Duodenal mucosa (tissue), 2 donors: Measurements from ENCODE around the gene TNNI3K.

ENCODE experiments used
- H3K27ac ChIP-seq: one replicate; pipeline ENCODE4 v1.7.0; 2013; ENCODE audit warnings: low read depth, low read length
- H3K27me3 ChIP-seq, 2 donors: one replicate each; pipeline ENCODE4 v1.7.0; 2013; ENCODE audit warnings: low read length in 2 of 2, control low read depth in 1 of 2; ENCODE audit not compliant: insufficient read depth in 2 of 2, control insufficient read depth in 1 of 2
- H3K36me3 ChIP-seq, 2 donors: one replicate each; pipeline ENCODE4 v1.7.0; 2013; ENCODE audit warnings: low read length in 2 of 2, control low read depth in 1 of 2; ENCODE audit not compliant: insufficient read depth in 2 of 2, control insufficient read depth in 1 of 2
- H3K4me1 ChIP-seq, 2 donors: one replicate each; pipeline ENCODE4 v1.7.0; 2013; ENCODE audit warnings: low read length in 2 of 2, control low read depth in 1 of 2; ENCODE audit not compliant: insufficient read depth in 2 of 2, control insufficient read depth in 1 of 2
- H3K4me3 ChIP-seq, 2 donors: one replicate each; pipeline ENCODE4 v1.7.0; 2013; ENCODE audit warnings: low read length in 2 of 2, low read depth in 1 of 2
- H3K9ac ChIP-seq, 2 donors: one replicate each; pipeline ENCODE4 v1.7.0; 2013; ENCODE audit warnings: low read length in 2 of 2, low read depth in 1 of 2
- H3K9me3 ChIP-seq, 2 donors: one replicate each; pipeline ENCODE4 v1.7.0; 2013; ENCODE audit warnings: low read length in 2 of 2, control low read depth in 1 of 2; ENCODE audit not compliant: control insufficient read depth in 1 of 2

TNNI3K gene

DNA sequence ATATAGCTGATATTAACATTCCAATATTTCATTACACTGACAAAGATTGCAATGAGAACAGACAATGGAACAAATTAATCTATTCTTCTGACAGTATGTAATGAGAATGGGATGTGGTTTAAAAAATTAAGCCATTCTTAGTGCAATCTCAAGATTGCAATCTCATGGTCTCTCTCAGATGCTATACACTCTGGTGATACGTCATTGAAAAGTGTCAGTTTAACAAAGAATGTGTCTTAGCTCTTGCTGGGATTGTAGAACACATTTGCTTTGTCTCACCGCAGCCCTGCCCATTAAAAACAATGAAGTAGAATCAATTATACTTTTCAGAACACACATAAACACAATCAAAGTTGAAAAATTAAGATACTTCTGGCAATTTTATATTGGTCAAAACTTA is 222.1 kb downstream of the TNNI3K start:
- Histone ChIP-seq H3K9ac (no peak overlapping the region), H3K27ac (no peak overlapping the region), H3K4me3 (no peak overlapping the region), H3K9me3 (no peaks in the 10 kb centered on the region), H3K36me3 (no peaks in the 10 kb centered on the region), H3K27me3 (no peaks in the 10 kb centered on the region), H3K4me1 (no peaks in the 10 kb centered on the region)

DNA sequence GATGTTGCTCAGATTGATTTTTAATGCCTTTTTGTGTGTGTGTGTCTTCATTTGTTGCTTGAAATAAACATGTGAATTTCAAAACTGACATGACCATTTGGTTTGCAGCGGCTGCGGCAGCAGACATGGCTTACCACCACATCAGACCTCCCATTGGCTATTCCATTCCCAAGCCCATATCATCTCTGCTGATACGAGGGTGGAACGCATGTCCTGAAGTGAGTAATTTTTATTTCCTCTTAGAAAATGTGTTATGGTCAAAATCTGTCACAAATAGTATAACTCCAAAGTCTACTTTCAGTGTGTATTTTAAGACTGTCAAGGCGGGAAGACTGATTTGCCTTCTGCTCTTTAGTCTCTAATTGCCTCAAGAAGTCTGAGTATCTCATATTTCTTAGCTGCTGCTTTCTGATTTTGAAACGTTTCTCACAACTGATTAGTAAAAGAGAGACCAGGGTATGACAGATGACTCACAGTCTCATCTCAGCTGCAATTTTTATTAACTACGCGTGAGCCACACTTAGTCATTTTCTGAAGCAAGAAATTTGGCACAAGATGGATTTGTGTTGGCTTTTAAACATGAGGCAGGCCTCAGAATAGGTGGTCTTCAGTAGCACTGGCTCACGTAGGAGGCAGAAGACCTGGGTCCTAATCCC is 228.3 kb downstream of the TNNI3K start:
- Histone ChIP-seq H3K4me3 (no peak overlapping the region), H3K36me3 (no peaks in the 10 kb centered on the region), H3K27ac (no peak overlapping the region), H3K9ac (no peak overlapping the region), H3K27me3 (no peaks in the 10 kb centered on the region), H3K9me3 (no peaks in the 10 kb centered on the region), H3K4me1 (no peaks in the 10 kb centered on the region)

DNA sequence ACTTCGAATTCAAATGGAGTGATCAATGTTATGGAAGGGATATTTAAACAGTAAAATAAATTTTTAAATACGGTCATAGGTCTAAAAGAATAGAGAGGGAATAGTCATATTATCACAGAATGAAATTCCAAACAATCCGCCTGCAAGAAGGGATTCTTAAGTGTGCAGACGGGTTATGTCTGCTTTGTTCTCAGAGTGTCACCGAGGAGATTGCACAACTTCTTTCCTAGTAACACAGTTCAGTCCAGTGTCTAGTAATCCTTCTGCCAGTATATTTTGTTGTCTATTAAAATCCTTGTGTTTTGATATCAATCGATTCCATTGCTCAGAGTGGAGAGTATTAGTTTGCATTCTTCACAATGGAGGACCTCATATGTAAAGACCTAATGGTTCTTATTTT is 228.8 kb downstream of the TNNI3K start:
- H3K9ac ChIP-seq = no peak overlapping the region
- H3K4me3 ChIP-seq = no peak overlapping the region
- no peaks in the 10 kb centered on the region for H3K9me3 ChIP-seq
- no peaks in the 10 kb centered on the region for H3K27me3 ChIP-seq
- H3K27ac ChIP-seq = no peak overlapping the region
- H3K4me1 ChIP-seq = no peaks in the 10 kb centered on the region
- no peaks in the 10 kb centered on the region for H3K36me3 ChIP-seq

DNA sequence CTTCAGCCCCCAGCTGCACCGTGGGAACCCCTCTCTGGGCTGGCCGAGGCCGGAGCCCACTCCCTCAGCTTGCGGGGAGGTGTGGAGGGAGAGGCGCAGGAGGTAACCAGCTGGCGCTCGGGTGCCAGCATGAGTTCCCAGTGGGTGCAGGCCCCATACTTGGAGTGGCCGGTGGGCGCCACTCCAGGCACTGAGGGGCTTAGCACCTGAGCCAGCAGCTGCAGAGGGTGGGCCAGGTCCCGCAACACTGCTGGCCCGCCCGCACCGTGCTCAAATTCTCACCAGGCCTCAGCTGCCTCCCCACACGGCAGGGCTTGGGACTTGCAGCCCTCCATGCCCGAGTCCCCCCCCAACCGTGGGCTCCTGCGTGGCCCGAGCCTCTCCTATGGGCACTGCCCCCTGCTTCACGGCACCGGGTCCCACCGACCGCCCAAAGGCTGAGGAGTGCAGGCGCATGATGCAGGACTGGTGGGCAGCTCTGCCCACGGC is 230.1 kb downstream of the TNNI3K start:
- no peaks in the 10 kb centered on the region for H3K27me3 ChIP-seq
- no peaks in the 10 kb centered on the region for H3K36me3 ChIP-seq
- no peak overlapping the region for H3K9ac ChIP-seq
- no peaks in the 10 kb centered on the region for H3K4me1 ChIP-seq
- H3K4me3 ChIP-seq = no peak overlapping the region
- no peak overlapping the region for H3K27ac ChIP-seq
- H3K9me3 ChIP-seq = no peaks in the 10 kb centered on the region

DNA sequence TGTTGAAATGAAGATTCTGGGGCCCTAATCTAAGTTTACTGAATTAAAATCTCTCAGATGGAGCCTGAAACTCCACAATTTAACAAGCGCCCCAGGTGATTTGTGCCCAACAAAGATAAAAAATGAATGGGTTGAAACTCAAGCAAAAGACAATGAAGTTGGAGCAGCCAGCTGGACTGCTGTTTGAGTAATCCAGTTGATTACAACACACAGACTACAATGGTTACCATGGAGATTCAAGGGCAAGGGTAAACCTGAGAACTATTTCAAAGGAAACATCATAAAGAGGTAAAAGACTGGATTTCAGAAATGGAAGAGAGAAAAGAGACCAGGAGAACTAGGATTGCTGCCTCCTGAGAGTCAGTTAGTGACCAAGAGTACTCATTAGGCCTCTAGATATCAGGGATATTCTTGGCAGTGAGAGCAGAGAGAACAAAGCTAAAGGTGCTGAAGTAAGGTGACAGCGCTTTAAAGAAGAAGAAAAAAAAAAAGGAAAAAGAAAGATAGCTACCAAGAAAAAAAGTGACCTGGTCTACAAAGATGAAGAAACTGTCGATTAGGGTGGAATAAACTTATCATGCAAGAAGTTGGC is 232.7 kb downstream of the TNNI3K start:
- H3K27ac ChIP-seq = no peak overlapping the region
- H3K27me3 ChIP-seq = no peaks in the 10 kb centered on the region

DNA sequence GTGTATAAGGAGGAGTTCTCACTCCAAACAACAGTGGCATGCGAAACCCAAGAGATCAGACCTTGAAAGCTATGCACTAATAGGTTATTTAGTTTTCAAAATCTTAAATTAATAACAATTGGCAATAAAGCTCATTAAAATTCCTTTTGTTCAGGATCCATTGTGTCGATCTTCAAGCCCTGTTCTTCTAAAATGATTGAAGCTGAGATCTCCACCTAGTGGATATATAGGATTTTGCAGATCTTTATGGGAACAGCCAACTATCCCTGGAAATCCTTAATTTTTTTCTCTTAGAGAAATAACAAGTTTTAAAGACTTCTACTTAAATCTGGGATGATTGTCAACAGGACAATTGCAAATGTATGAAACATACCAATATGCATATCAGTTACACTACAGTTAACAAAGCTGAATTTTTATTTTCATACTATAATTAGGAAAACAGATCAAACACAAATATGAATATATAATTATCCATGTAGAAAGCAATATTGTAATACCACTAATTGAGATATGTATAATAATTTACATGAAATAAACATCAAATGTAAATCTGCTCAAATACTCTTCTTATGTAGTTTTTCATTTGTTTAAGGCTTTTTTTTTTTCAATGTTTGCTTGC is 233.9 kb downstream of the TNNI3K start:
- Histone ChIP-seq H3K27me3 (no peaks in the 10 kb centered on the region), H3K27ac (no peak overlapping the region), H3K4me3 (no peak overlapping the region), H3K36me3 (no peaks in the 10 kb centered on the region), H3K4me1 (no peaks in the 10 kb centered on the region), H3K9me3 (no peaks in the 10 kb centered on the region), H3K9ac (no peak overlapping the region)

More for the DNA sequence above, 232.7 kb downstream of the TNNI3K start:
- Histone ChIP-seq H3K9ac (no peak overlapping the region), H3K4me3 (no peak overlapping the region), H3K4me1 (no peaks in the 10 kb centered on the region), H3K36me3 (no peaks in the 10 kb centered on the region), H3K9me3 (no peaks in the 10 kb centered on the region)

DNA sequence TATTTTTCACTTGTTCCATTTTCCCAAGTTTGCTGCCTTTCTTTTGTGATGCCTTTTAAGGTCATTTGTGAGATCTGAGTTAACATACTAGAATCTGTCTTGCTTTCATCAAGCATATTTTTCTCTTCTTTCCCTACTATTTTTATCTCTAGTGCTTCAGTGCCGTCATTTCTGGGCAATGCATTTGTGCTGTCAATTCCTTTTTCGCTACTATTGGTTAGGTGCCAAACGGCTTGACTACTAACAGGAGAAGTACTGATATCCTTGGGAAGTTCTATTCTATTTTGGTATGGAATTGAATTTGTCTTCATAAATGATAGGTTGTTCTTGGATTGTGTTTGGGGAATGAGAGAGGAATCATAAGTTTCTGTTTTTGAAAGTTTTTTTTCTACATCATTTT is 235.1 kb downstream of the TNNI3K start:
- Histone ChIP-seq H3K4me1 (no peaks in the 10 kb centered on the region), H3K4me3 (no peak overlapping the region), H3K9ac (no peak overlapping the region), H3K9me3 (no peaks in the 10 kb centered on the region), H3K27me3 (no peaks in the 10 kb centered on the region), H3K36me3 (no peaks in the 10 kb centered on the region), H3K27ac (no peak overlapping the region)

DNA sequence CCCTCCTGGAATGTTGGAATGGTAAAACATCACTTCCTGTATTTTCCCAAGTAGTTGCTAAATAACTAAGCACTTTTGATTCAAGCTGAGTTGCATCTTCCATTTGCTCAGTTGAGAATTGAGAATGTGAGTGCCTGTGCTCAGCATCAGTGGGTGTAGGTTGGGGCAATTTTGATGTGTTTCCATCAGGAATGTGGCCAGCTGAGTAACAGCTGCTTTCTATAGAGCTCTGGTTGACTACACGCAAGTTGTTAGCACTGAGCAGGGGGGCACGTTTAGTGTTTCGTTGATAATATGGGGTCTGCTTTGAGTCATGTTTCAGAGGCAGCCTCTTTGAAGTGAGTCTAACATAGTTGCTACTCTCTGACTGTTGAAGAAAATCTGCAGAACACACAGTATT is 235.7 kb downstream of the TNNI3K start:
- H3K9ac ChIP-seq = no peak overlapping the region
- H3K9me3 ChIP-seq = no peaks in the 10 kb centered on the region
- no peaks in the 10 kb centered on the region for H3K36me3 ChIP-seq
- no peak overlapping the region for H3K27ac ChIP-seq
- H3K4me1 ChIP-seq = no peaks in the 10 kb centered on the region
- H3K27me3 ChIP-seq = no peaks in the 10 kb centered on the region
- no peak overlapping the region for H3K4me3 ChIP-seq

DNA sequence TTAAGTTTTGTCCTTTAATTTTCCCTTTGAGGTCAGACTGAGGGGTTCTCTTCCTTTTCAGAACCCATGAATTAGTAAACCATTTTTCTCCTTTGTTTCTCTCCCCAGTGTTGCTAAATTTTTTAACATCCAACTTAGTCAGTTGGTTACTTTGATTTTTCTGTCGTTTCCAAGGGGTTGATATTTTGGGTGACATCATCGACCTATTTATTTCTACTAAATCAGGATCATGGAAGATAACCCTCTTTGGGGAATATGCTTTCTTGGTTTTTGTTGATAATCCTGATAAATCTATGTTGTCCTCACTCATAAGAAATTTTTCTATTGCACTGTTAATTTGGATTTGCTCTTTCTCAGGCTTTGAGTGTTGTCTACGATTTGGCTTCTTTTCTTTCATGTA is 236.3 kb downstream of the TNNI3K start:
- Histone ChIP-seq H3K9ac (no peak overlapping the region), H3K27me3 (no peaks in the 10 kb centered on the region), H3K9me3 (no peaks in the 10 kb centered on the region), H3K27ac (no peak overlapping the region), H3K4me3 (no peak overlapping the region), H3K4me1 (no peaks in the 10 kb centered on the region), H3K36me3 (no peaks in the 10 kb centered on the region)

DNA sequence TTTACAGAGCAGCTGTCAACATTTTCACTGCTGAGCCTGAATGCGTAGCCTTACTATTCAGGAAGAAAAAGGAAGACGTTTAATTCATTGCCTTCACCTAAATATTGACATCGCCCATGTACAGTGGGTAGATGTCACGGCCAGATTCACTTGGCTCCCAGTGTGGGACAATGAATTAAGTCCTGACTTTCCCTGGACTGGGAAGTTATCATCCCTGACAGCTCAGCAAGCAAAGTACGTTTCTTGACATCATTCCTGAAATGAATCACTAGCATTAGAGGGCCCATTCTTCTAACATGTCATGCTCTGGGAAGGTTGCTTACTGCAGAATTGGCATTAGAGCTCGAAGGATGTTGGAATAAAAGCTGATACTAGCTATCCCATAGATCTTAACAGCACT is 239.4 kb downstream of the TNNI3K start:
- no peaks in the 10 kb centered on the region for H3K27me3 ChIP-seq
- H3K4me1 ChIP-seq = no peaks in the 10 kb centered on the region
- no peaks in the 10 kb centered on the region for H3K9me3 ChIP-seq
- H3K27ac ChIP-seq = no peak overlapping the region
- no peak overlapping the region for H3K4me3 ChIP-seq
- H3K36me3 ChIP-seq = no peaks in the 10 kb centered on the region
- no peak overlapping the region for H3K9ac ChIP-seq
